ENCODE results near the gene SLF2. TPM values are rescaled to one million over a fixed set of nuclear protein-coding genes. Genes with fewer than 3 reads are reported as not detected.

Gene SLF2
- total RNA-seq, 1 donor = 39.1 TPM

GRCh38 chr10:100982916-100983830, 70.4 kb downstream of the SLF2 start:
- H3K79me2 ChIP-seq (ENCODE audit: insufficient read depth, low read length) = peaks cover 24% of the 10 kb centered on the region
- no peaks in the 10 kb centered on the region for H3K27me3 ChIP-seq (ENCODE audit: insufficient read depth, low read length)
- no peak for TF ChIP-seq CTCF (IDR thresholded peaks at IDR 0.05; ENCODE audit: extremely low read depth, low read depth, low read length)
- no peaks in the 10 kb centered on the region for H3K9me3 ChIP-seq (ENCODE audit: low read depth, low read length)
- peaks cover 16% of the 10 kb centered on the region for H3K4me1 ChIP-seq (ENCODE audit: insufficient read depth, low read length)
- H3K4me3 ChIP-seq (ENCODE audit: insufficient read depth, low read length) = no peak overlapping the region
- no peaks in the 10 kb centered on the region for H4K20me1 ChIP-seq (ENCODE audit: insufficient read depth, low read length)
- H3K36me3 ChIP-seq (ENCODE audit: insufficient read depth, low read length) = peaks cover 19% of the 10 kb centered on the region
- no peak for DNase-seq (ENCODE audit: insufficient read length, low spot score, missing footprints)
- H3K4me2 ChIP-seq (ENCODE audit: insufficient read depth, low read length) = no peak overlapping the region
- H2AFZ ChIP-seq (ENCODE audit: low read length) = no peak overlapping the region
- no peak overlapping the region for H3K27ac ChIP-seq (ENCODE audit: low read depth, low read length)

- no peak overlapping the region for H2AFZ ChIP-seq (ENCODE audit: low read length)
- H3K4me1 ChIP-seq (ENCODE audit: insufficient read depth, low read length) = peaks cover 21% of the 10 kb centered on the region
- no peak overlapping the region for H3K4me3 ChIP-seq (ENCODE audit: insufficient read depth, low read length)
- no peak for DNase-seq (ENCODE audit: insufficient read length, low spot score, missing footprints)
- H3K27ac ChIP-seq (ENCODE audit: low read depth, low read length) = no peak overlapping the region
- no peaks in the 10 kb centered on the region for H3K27me3 ChIP-seq (ENCODE audit: insufficient read depth, low read length)
- peaks cover 23% of the 10 kb centered on the region for H3K36me3 ChIP-seq (ENCODE audit: insufficient read depth, low read length)
- no peak overlapping the region for H3K4me2 ChIP-seq (ENCODE audit: insufficient read depth, low read length)
- no peaks in the 10 kb centered on the region for H3K9me3 ChIP-seq (ENCODE audit: low read depth, low read length)
- H4K20me1 ChIP-seq (ENCODE audit: insufficient read depth, low read length) = no peaks in the 10 kb centered on the region
- TF ChIP-seq CTCF (IDR thresholded peaks at IDR 0.05; ENCODE audit: extremely low read depth, low read depth, low read length) = no peak
- H3K79me2 ChIP-seq (ENCODE audit: insufficient read depth, low read length) = peaks cover 33% of the 10 kb centered on the region
These were observed 71.3 kb downstream of the SLF2 start for GRCh38 chr10:100983868-100984671.

- Histone ChIP-seq H3K4me1 (ENCODE audit: insufficient read depth, low read length) (peaks cover 21% of the 10 kb centered on the region), H3K27ac (ENCODE audit: low read depth, low read length) (no peak overlapping the region), H3K36me3 (ENCODE audit: insufficient read depth, low read length) (peaks cover 30% of the 10 kb centered on the region), H2AFZ (ENCODE audit: low read length) (no peak overlapping the region), H3K4me3 (ENCODE audit: insufficient read depth, low read length) (no peak overlapping the region), H3K79me2 (ENCODE audit: insufficient read depth, low read length) (peaks cover 40% of the 10 kb centered on the region), H3K4me2 (ENCODE audit: insufficient read depth, low read length) (no peak overlapping the region), H3K27me3 (ENCODE audit: insufficient read depth, low read length) (no peaks in the 10 kb centered on the region), H3K9me3 (ENCODE audit: low read depth, low read length) (no peaks in the 10 kb centered on the region), H4K20me1 (ENCODE audit: insufficient read depth, low read length) (no peaks in the 10 kb centered on the region)
- TF ChIP-seq CTCF (IDR thresholded peaks at IDR 0.05; ENCODE audit: extremely low read depth, low read depth, low read length) = no peak
- DNase-seq (ENCODE audit: insufficient read length, low spot score, missing footprints) = no peak
These were observed 72.0 kb downstream of the SLF2 start for GRCh38 chr10:100984672-100985177.

Data from osteoblast (primary cell).